IMR-90 (cell line): ENCODE data around the gene CCDC54.

Experiments used
- POLR2A ChIP-seq: IDR thresholded peaks from 2 replicates; pipeline ENCODE4 v1.6.1; 2012; ENCODE audit warnings: mild to moderate bottlenecking, low read depth, low read length
- SMC3 ChIP-seq: fragments of 150-350 bp; IDR thresholded peaks from 2 replicates; pipeline ENCODE4 v1.6.1; 2016; ENCODE audit warnings: low read depth, mild to moderate bottlenecking, antibody characterized with exemption, low read length, moderate library complexity
- TF ChIP-seq, protein P1 (sequence below): conservative IDR thresholded peaks from 2 replicates; pipeline ENCODE4 v1.5.1; 2012; ENCODE audit warnings: mild to moderate bottlenecking, low read depth, low read length, improper control_type of control experiment

- TF ChIP-seq SMC3 (no peak), POLR2A (no peak)
- TF ChIP-seq, protein P1, sequence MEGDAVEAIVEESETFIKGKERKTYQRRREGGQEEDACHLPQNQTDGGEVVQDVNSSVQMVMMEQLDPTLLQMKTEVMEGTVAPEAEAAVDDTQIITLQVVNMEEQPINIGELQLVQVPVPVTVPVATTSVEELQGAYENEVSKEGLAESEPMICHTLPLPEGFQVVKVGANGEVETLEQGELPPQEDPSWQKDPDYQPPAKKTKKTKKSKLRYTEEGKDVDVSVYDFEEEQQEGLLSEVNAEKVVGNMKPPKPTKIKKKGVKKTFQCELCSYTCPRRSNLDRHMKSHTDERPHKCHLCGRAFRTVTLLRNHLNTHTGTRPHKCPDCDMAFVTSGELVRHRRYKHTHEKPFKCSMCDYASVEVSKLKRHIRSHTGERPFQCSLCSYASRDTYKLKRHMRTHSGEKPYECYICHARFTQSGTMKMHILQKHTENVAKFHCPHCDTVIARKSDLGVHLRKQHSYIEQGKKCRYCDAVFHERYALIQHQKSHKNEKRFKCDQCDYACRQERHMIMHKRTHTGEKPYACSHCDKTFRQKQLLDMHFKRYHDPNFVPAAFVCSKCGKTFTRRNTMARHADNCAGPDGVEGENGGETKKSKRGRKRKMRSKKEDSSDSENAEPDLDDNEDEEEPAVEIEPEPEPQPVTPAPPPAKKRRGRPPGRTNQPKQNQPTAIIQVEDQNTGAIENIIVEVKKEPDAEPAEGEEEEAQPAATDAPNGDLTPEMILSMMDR = no peak
Observed at GRCh38 chr3:107356706-107357105, 20.5 kb upstream of the CCDC54 start.
